Karpas-422 (cell line): ENCODE data around the gene TBC1D26. TPM values are rescaled to one million over a fixed set of nuclear protein-coding genes. Genes with fewer than 3 reads are reported as not detected.
"Not testable (repeated sequence)": the region's sequence is repeated elsewhere in the genome, so short reads cannot be mapped to it uniquely, and the experiment has no call there.

Experiments
- DNase-seq: peaks from one replicate; pipeline ENCODE4 v3.0.0-alpha.2; 2015
- H2AFZ ChIP-seq: fragments of 200-600 bp; sonication (generic); 2 replicates; pipeline ENCODE4 v1.6.1; 2014; ENCODE audit warnings: antibody characterized with exemption, low read length, mixed read lengths
- H3K27ac ChIP-seq: fragments of 200-600 bp; sonication (generic); 2 replicates; pipeline ENCODE4 v1.5.1; 2014; ENCODE audit warnings: mild to moderate bottlenecking, low read length, moderate library complexity
- H3K27me3 ChIP-seq: fragments of 200-600 bp; sonication (generic); 2 replicates; pipeline ENCODE4 v1.6.1; 2014; ENCODE audit warnings: low read length, mixed read lengths
- H3K36me3 ChIP-seq: fragments of 200-600 bp; sonication (generic); 2 replicates; pipeline ENCODE4 v1.6.1; 2014; ENCODE audit warnings: low read length, mixed read lengths; ENCODE audit not compliant: insufficient read depth
- H3K4me1 ChIP-seq: fragments of 200-600 bp; sonication (generic); 2 replicates; pipeline ENCODE4 v1.6.1; 2014; ENCODE audit warnings: mild to moderate bottlenecking, low read length, mixed read lengths
- H3K4me2 ChIP-seq: fragments of 200-600 bp; sonication (generic); 2 replicates; pipeline ENCODE4 v1.6.1; 2014; ENCODE audit warnings: low read length, low read depth, mild to moderate bottlenecking; ENCODE audit not compliant: poor library complexity, severe bottlenecking
- H3K4me3 ChIP-seq: fragments of 200-600 bp; sonication (generic); 2 replicates; pipeline ENCODE4 v1.5.1; 2014; ENCODE audit warnings: mild to moderate bottlenecking, antibody characterized with exemption, low read length, mixed read lengths
- H3K79me2 ChIP-seq: fragments of 200-600 bp; sonication (generic); 2 replicates; pipeline ENCODE4 v1.6.1; 2014; ENCODE audit warnings: mild to moderate bottlenecking, low read length, mixed read lengths
- H3K9ac ChIP-seq: fragments of 200-600 bp; sonication (generic); 2 replicates; pipeline ENCODE4 v1.6.0; 2014; ENCODE audit warnings: low read length
- H3K9me2 ChIP-seq: fragments of 200-600 bp; sonication (generic), shearing (Covaris generic); replicated peaks from 2 replicates; pipeline ENCODE4 v1.6.0; 2014; ENCODE audit warnings: mild to moderate bottlenecking, low read length, moderate library complexity; ENCODE audit not compliant: insufficient read depth
- H3K9me3 ChIP-seq: fragments of 300-700, 200-600 bp; sonication (generic); 2 replicates; pipeline ENCODE4 v1.6.1; 2014; ENCODE audit warnings: low read length, mixed read lengths
- H4K20me1 ChIP-seq: fragments of 200-600 bp; sonication (generic); 2 replicates; pipeline ENCODE4 v1.6.1; 2014; ENCODE audit warnings: mild to moderate bottlenecking, antibody characterized with exemption, low read length, low read depth; ENCODE audit not compliant: insufficient read depth
- total RNA-seq: library from RNA; depleted of rRNA; stranded (reverse); fragments of >200 nt; shearing (Covaris generic); gene quantifications from 2 replicates; pipeline ENCODE4 v1.2.3, GENCODE V29; 2014; ENCODE audit warnings: low replicate concordance

TBC1D26 gene
- total RNA-seq, 1 experiment from 2014 or later: not detected

DNA sequence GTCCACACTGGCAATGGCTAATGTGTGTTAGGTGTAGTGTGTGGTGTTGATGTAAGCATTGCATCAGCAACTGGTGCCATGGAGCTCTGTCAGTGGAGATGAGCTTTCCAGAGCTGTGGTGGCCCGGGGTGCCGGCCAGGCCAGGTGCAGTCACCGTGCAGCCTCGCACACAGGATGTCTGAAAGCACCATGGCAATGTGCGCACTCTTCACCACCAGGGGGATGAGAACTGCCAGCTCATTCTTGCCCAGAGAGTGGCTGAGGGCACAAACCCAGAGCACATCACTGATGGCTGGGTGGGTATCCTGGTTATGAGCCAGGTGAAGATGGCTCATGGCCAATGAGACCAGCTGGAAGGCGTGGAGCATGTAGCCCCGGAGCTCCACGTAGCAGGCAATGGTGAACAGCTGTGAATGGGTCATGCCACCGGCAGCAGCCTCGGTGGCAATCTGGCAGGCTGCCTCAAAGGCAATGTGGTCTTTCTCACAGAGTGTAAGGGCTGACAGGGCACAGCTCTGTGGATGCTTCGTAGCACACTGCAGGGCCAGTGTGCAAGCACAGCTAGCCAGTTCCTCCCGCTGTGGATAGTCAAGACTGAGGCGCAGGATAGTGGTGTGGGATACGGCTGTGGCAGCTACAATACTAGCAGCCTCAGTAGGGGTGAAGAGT lies 36.9 kb downstream of the TBC1D26 start:
- H3K4me1 ChIP-seq, H3K27ac ChIP-seq: not testable (repeated sequence)

GRCh38 chr17:15770679-15771078 lies 38.6 kb downstream of the TBC1D26 start:
- not testable (repeated sequence) for DNase-seq, H3K27me3 ChIP-seq, H3K36me3 ChIP-seq, H4K20me1 ChIP-seq, H3K4me1 ChIP-seq, H3K27ac ChIP-seq, H3K9ac ChIP-seq, H3K79me2 ChIP-seq, H2AFZ ChIP-seq, H3K4me2 ChIP-seq, H3K9me3 ChIP-seq, H3K9me2 ChIP-seq, H3K4me3 ChIP-seq

More for the DNA sequence above, 36.9 kb downstream of the TBC1D26 start:
- H3K4me3 ChIP-seq, H3K27me3 ChIP-seq, H3K9ac ChIP-seq, H3K9me3 ChIP-seq, H3K36me3 ChIP-seq, H4K20me1 ChIP-seq, H3K79me2 ChIP-seq, H3K9me2 ChIP-seq, H2AFZ ChIP-seq, H3K4me2 ChIP-seq, DNase-seq: not testable (repeated sequence)

- Histone ChIP-seq H3K4me3 (no peak overlapping the region), H3K79me2 (no peaks in the 10 kb centered on the region), H3K4me1 (no peaks in the 10 kb centered on the region), H3K9me3 (no peaks in the 10 kb centered on the region; the same call in 1 of the 2 replicates), H3K27me3 (no peaks in the 10 kb centered on the region), H3K4me2 (no peak overlapping the region), H2AFZ (no peak overlapping the region), H3K9ac (no peak overlapping the region), H3K9me2 (no peaks in the 10 kb centered on the region), H4K20me1 (no peaks in the 10 kb centered on the region), H3K27ac (no peak overlapping the region), H3K36me3 (no peaks in the 10 kb centered on the region)
- DNase-seq: no peak
Measured at GRCh38 chr17:15776871-15777270, 44.8 kb downstream of the TBC1D26 start.

- H3K9me3 ChIP-seq: no peaks in the 10 kb centered on the region; the same call in 1 of the 2 replicates
- DNase-seq: no peak
- H3K4me3 ChIP-seq: no peak overlapping the region
- no peaks in the 10 kb centered on the region for H3K27me3 ChIP-seq
- H4K20me1 ChIP-seq: no peaks in the 10 kb centered on the region
- no peak overlapping the region for H3K4me2 ChIP-seq
- H3K4me1 ChIP-seq: no peaks in the 10 kb centered on the region
- no peaks in the 10 kb centered on the region for H3K9me2 ChIP-seq
- no peak overlapping the region for H2AFZ ChIP-seq
- H3K79me2 ChIP-seq: no peaks in the 10 kb centered on the region
- no peak overlapping the region for H3K9ac ChIP-seq
- no peak overlapping the region for H3K27ac ChIP-seq
- H3K36me3 ChIP-seq: no peaks in the 10 kb centered on the region
Measured at GRCh38 chr17:15777297-15777696, 45.2 kb downstream of the TBC1D26 start.

DNA sequence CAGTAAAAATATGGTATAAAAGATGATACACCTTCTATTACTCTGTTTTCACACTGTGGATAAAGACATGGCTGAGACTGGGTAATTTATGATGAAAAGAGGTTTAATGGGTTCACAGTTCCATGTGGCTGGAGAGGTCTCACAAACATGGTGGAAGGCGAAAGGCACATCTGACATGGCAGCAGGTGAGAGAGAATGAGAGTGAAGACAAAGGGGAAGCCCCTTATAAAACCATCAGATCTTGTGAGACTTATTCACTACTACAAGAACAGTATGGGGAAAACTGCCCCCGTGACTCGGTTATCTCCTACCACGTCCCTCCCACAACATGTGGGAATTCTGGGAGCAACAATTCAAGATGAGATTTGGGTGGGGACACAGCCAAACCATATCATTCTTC lies 45.6 kb downstream of the TBC1D26 start:
- Histone ChIP-seq H3K79me2 (no peaks in the 10 kb centered on the region), H3K4me2 (no peak overlapping the region), H3K9me2 (no peaks in the 10 kb centered on the region), H3K36me3 (no peaks in the 10 kb centered on the region), H2AFZ (no peak overlapping the region), H3K9me3 (no peaks in the 10 kb centered on the region; the same call in 1 of the 2 replicates), H3K27me3 (no peaks in the 10 kb centered on the region), H3K4me3 (no peak overlapping the region), H3K27ac (no peak overlapping the region), H4K20me1 (no peaks in the 10 kb centered on the region), H3K9ac (no peak overlapping the region), H3K4me1 (no peaks in the 10 kb centered on the region)
- no peak for DNase-seq

DNA sequence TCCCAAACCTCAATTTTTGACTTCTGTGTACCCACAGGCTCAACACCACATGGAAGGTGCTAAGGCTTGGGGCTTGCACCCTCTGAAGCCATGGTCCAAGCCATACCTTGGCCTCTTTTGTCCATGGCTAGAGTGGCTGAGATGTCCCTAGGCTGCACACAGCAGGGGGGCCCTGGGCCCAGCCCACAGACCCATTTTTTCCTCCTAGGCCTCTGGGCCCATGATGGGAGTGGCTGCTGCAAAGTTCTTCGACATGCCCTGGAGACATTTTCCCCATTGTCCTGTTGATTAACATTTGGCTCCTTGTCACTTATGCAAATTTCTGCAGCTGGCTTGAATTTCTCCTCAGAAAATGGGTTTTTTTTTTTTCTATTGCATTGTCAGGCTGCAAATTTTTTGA lies 47.0 kb downstream of the TBC1D26 start:
- no peak for DNase-seq
- no peak overlapping the region for H3K9ac ChIP-seq
- H3K9me2 ChIP-seq: no peaks in the 10 kb centered on the region
- no peak overlapping the region for H3K27ac ChIP-seq
- no peaks in the 10 kb centered on the region; the same call in 1 of the 2 replicates for H3K9me3 ChIP-seq
- no peak overlapping the region for H2AFZ ChIP-seq
- no peak overlapping the region for H3K4me2 ChIP-seq
- no peaks in the 10 kb centered on the region for H3K4me1 ChIP-seq
- no peak overlapping the region for H3K4me3 ChIP-seq
- no peaks in the 10 kb centered on the region for H3K79me2 ChIP-seq
- H3K36me3 ChIP-seq: no peaks in the 10 kb centered on the region
- no peaks in the 10 kb centered on the region for H4K20me1 ChIP-seq
- no peaks in the 10 kb centered on the region for H3K27me3 ChIP-seq

DNA sequence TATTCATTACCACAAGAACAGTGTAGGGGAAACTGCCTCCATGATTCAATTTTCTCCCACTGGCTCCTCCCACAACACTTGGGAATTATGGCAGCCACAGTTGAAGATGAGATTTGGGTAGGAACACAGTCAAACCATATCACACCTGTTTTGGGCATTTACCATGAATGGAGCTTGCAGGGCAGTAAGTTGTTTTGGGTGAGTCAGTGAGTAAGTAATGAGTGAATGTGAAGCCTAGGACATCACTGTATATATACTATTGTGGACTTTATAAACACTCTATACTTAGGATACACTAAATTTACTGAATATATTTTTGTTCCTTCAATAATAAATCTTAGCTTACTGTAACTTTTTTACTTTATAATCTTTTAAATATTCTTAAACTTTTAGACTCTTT lies 48.1 kb downstream of the TBC1D26 start:
- Histone ChIP-seq H3K27ac (no peak overlapping the region), H3K9me3 (no peaks in the 10 kb centered on the region; the same call in 1 of the 2 replicates), H3K9ac (no peak overlapping the region), H3K9me2 (no peaks in the 10 kb centered on the region), H3K4me1 (no peaks in the 10 kb centered on the region), H3K27me3 (no peaks in the 10 kb centered on the region), H3K4me2 (no peak overlapping the region), H3K4me3 (no peak overlapping the region), H3K79me2 (no peaks in the 10 kb centered on the region), H4K20me1 (no peaks in the 10 kb centered on the region), H3K36me3 (no peaks in the 10 kb centered on the region), H2AFZ (no peak overlapping the region)
- no peak for DNase-seq

DNA sequence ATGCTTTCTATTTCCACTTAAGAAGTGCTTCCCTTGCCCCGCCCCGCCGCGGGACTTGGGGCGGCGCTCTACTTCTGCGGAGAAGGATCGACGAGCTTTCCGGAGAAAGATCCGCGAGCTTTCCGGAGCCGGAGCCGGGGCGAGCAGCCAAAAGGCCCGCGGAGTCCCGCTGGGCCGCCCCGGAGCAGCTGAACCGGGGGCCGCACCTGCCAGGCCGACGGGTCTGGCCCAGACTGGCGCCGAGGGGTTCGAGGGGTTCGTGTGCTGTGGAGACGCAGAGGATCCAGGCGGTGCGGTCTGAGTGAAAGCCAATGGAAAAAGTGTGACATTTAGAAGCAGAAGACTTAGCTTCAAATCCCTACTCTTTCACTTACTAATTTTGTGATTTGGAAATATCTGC lies 50.8 kb downstream of the TBC1D26 start:
- H3K4me2 ChIP-seq: no peak overlapping the region
- H2AFZ ChIP-seq: no peak overlapping the region
- no peak overlapping the region for H3K4me3 ChIP-seq
- no peaks in the 10 kb centered on the region for H3K36me3 ChIP-seq
- H3K9me2 ChIP-seq: no peaks in the 10 kb centered on the region
- DNase-seq: no peak
- H3K27ac ChIP-seq: no peak overlapping the region
- no peaks in the 10 kb centered on the region for H4K20me1 ChIP-seq
- H3K4me1 ChIP-seq: no peaks in the 10 kb centered on the region
- no peaks in the 10 kb centered on the region for H3K27me3 ChIP-seq
- H3K9ac ChIP-seq: no peak overlapping the region
- H3K9me3 ChIP-seq: no peaks in the 10 kb centered on the region
- H3K79me2 ChIP-seq: no peaks in the 10 kb centered on the region
